Caco-2 (cell line): Measurements from ENCODE around the gene ID4. TPM values are rescaled to one million over a fixed set of nuclear protein-coding genes. Genes with fewer than 3 reads are reported as not detected.

ENCODE experiments used
- Bru-seq: library from RNA; stranded (reverse); fragments of 400-500 nt; gene quantifications from one replicate; lab custom pipeline; 2021; lab: Mats Ljungman, UMichigan
- BruChase-seq, 2 experiments: library from RNA; stranded (reverse); fragments of 400-500 nt; gene quantifications; one replicate each; lab custom pipeline; 2021; lab: Mats Ljungman, UMichigan
- BruUV-seq: library from RNA; stranded (reverse); fragments of 400-500 nt; replicated peaks from 2 replicates; lab custom pipeline; 2021; lab: Mats Ljungman, UMichigan
- CTCF ChIA-PET: fragments of 300-600 bp; sonication (Branson Sonifier 250); formaldehyde crosslinking; loops from one replicate; lab custom pipeline; 2022; ENCODE audit warnings: antibody characterized with exemption; lab: Charles Lee
- POLR2A ChIA-PET: fragments of 300-600 bp; sonication (Branson Sonifier 250); formaldehyde crosslinking; loops from one replicate; lab custom pipeline; 2022; ENCODE audit warnings: antibody characterized with exemption; lab: Charles Lee
- DNase-seq, 2 experiments: peaks; one replicate each; pipeline versions ENCODE4 v3.0.0 to v3.0.0-alpha.2; 2020 to 2022
- H3K27me3 ChIP-seq: replicated peaks from 2 replicates; pipeline ENCODE4 v1.6.0; 2011; ENCODE audit warnings: low read length; ENCODE audit not compliant: control insufficient read depth, insufficient read depth
- H3K36me3 ChIP-seq: 2 replicates; pipeline ENCODE4 v1.5.1; 2011; ENCODE audit warnings: low read length; ENCODE audit not compliant: control insufficient read depth, insufficient read depth
- H3K4me1 ChIP-seq: fragments of 250-450 bp; sonication (Bioruptor Pico); 2 replicates; pipeline ENCODE4 v1.5.1; 2020; ENCODE audit warnings: mild to moderate bottlenecking
- H3K4me3 ChIP-seq: 2 replicates; pipeline ENCODE4 v1.5.1; 2011; ENCODE audit warnings: low read depth, mild to moderate bottlenecking, control low read depth, low read length
- H3K9me3 ChIP-seq: fragments of 250-450 bp; sonication (Bioruptor Pico); 2 replicates; pipeline ENCODE4 v1.5.1; 2020; ENCODE audit warnings: mild to moderate bottlenecking, moderate library complexity
- H3K27ac Mint-ChIP-seq: one replicate; pipeline ENCODE4 v1.8.0; 2022; ENCODE audit warnings: mixed read lengths; ENCODE audit not compliant: unreplicated experiment
- H3K27me3 Mint-ChIP-seq: one replicate; pipeline ENCODE4 v1.8.0; 2022; ENCODE audit warnings: mixed read lengths; ENCODE audit not compliant: insufficient read depth, unreplicated experiment
- H3K36me3 Mint-ChIP-seq: one replicate; pipeline ENCODE4 v1.8.0; 2022; ENCODE audit warnings: mild to moderate bottlenecking, mixed read lengths; ENCODE audit not compliant: insufficient read depth, unreplicated experiment
- H3K4me1 Mint-ChIP-seq: one replicate; pipeline ENCODE4 v1.8.0; 2022; ENCODE audit warnings: low read depth, mixed read lengths; ENCODE audit not compliant: unreplicated experiment
- H3K4me3 Mint-ChIP-seq: one replicate; pipeline ENCODE4 v1.8.0; 2022; ENCODE audit warnings: mild to moderate bottlenecking, moderate library complexity, mixed read lengths; ENCODE audit not compliant: unreplicated experiment
- H3K9me3 Mint-ChIP-seq: one replicate; pipeline ENCODE4 v1.8.0; 2022; ENCODE audit warnings: mixed read lengths; ENCODE audit not compliant: unreplicated experiment
- intact Hi-C: fragments of 100-400 bp; cut with micrococcal nuclease; formaldehyde crosslinking; loops from one replicate; pipeline ENCODE4 v1.10.0; 2022; ENCODE audit not compliant: unreplicated experiment
- long read RNA-seq: library from polyadenylated mRNA; stranded (forward); transcript quantifications from one replicate; pipeline ENCODE4 v2.0.0, GENCODE V29; 2022
- total RNA-seq: library from RNA; stranded (reverse); gene quantifications from 2 replicates; pipeline ENCODE4 v1.2.3, GENCODE V29; 2022
- TF ChIP-seq, protein P1 (sequence below), 2 experiments: fragments of 200-600 bp in 1 of 2; IDR thresholded peaks; 1 replicate in 1 of 2; 2 replicates in 1 of 2; pipeline versions ENCODE4 v1.5.1 to v1.8.0; 2011 to 2022; ENCODE audit warnings: antibody characterized with exemption in 1 of 2, control low read depth in 1 of 2, inconsistent platforms in 1 of 2, low read depth in 1 of 2, low read length in 1 of 2, mild to moderate bottlenecking in 1 of 2, moderate library complexity in 1 of 2; ENCODE audit not compliant: insufficient read depth in 1 of 2, severe bottlenecking in 1 of 2, unreplicated experiment in 1 of 2

The ID4 gene, protein sequence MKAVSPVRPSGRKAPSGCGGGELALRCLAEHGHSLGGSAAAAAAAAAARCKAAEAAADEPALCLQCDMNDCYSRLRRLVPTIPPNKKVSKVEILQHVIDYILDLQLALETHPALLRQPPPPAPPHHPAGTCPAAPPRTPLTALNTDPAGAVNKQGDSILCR
- total RNA-seq (not detected in 2 replicates), Bru-seq, nascent RNA (not detected), BruChase-seq, experiment 1, labeled RNA remaining after a 2-hour chase (not detected), BruChase-seq, experiment 2, labeled RNA remaining after a 6-hour chase (percentile 15 among the genes with signal in this experiment)
- long read RNA-seq = 0 reads

DNA sequence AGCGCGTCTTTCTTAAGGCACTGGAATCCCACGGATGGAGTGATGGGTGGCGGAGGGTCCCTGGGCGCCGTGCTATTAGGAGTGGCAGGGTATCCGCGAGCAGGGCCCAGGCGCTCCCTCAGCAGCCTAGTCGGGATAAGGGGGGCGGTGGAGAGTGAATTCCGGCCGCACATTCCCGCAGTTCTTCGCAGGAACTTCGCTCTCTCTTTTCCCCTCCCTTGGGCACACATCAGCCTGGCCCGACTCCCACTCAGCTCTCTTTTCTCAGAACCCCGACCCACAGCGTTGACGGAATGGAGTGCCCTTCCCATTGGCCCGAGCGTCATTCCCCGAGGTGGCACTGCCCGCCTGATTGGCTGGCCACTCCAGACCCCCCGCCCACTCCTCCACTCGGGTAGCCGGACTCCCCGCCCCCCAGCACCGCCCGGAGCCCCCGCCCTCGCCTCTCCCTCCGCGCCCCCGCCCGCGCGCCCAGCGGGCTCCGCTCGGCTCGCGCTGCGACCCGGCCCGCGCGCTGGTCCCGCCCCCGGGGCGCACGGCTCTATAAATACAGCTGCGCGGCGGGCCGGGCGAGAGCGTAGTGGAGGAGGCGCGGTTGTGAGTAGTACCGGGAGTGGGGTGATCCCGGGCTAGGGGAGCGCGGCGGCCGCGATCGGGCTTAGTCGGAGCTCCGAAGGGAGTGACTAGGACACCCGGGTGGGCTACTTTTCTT, at the start of gene ID4:
Gene ID4 (plus strand): TSS at position 572 of the 712 bp plus-strand sequence. CDS start 385 bp downstream, outside the sequence.
- peak within 1 kb of the TSS; percentile 54 for H3K4me3 Mint-ChIP-seq
- H3K27ac Mint-ChIP-seq = no peak within 1 kb of the TSS
- no TSS peak for BruUV-seq
- H3K27me3 Mint-ChIP-seq = peaks cover 20% of the 10 kb centered on the region
- no peaks in the 10 kb centered on the region for H3K9me3 Mint-ChIP-seq
- 0 out of 2 replicates have a peak, but pooled peaks cover 3% of the 10 kb centered on the region for H3K4me1 ChIP-seq
- ChIA-PET POLR2A (no interaction called here), CTCF (no interaction called here)
- no peaks in the 10 kb centered on the region for H3K36me3 ChIP-seq
- no peak for DNase-seq
- no peaks in the 10 kb centered on the region for H3K4me1 Mint-ChIP-seq
- TF ChIP-seq, protein P1, sequence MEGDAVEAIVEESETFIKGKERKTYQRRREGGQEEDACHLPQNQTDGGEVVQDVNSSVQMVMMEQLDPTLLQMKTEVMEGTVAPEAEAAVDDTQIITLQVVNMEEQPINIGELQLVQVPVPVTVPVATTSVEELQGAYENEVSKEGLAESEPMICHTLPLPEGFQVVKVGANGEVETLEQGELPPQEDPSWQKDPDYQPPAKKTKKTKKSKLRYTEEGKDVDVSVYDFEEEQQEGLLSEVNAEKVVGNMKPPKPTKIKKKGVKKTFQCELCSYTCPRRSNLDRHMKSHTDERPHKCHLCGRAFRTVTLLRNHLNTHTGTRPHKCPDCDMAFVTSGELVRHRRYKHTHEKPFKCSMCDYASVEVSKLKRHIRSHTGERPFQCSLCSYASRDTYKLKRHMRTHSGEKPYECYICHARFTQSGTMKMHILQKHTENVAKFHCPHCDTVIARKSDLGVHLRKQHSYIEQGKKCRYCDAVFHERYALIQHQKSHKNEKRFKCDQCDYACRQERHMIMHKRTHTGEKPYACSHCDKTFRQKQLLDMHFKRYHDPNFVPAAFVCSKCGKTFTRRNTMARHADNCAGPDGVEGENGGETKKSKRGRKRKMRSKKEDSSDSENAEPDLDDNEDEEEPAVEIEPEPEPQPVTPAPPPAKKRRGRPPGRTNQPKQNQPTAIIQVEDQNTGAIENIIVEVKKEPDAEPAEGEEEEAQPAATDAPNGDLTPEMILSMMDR (IDR thresholded peaks at IDR 0.05; ENCODE audit: insufficient read depth in 1 of 2, low read depth in 1 of 2, low read length in 1 of 2, severe bottlenecking in 1 of 2, unreplicated experiment in 1 of 2) = no peak
- peak within 1 kb of the TSS; percentile 36 for H3K4me3 ChIP-seq
- intact Hi-C loops = no loop called here
- H3K36me3 Mint-ChIP-seq = no peaks in the 10 kb centered on the region
- H3K9me3 ChIP-seq = no peaks in the 10 kb centered on the region
- H3K27me3 ChIP-seq = peaks cover 2% of the 10 kb centered on the region

DNA sequence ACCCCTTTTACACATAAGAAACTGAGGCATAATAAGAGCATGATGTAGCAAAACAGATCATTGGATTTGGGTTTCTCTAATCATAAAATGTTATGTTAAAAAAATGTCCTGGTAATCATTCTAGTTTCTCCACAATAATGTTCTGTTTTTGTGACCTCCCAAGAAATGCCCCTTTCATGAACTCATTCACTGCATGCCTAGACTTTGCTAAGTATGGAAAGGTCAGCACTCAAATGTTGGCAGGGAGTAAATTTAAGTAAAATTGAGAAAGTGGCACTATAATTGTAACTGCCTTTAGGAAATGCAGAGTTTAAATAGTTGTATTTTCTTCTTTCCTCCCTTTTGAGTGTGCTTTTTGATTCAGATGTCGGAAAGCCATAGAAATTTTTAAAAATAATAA, 48.5 kb upstream of the ID4 start:
- no peak overlapping the region for H3K4me3 ChIP-seq
- BruUV-seq = no TSS peak
- H3K36me3 ChIP-seq = no peaks in the 10 kb centered on the region
- no peaks in the 10 kb centered on the region for H3K36me3 Mint-ChIP-seq
- H3K27me3 ChIP-seq = no peaks in the 10 kb centered on the region; the same call in 1 of the 2 replicates
- CTCF ChIA-PET = no interaction called here
- POLR2A ChIA-PET = no interaction called here
- no peaks in the 10 kb centered on the region for H3K4me1 Mint-ChIP-seq
- no peaks in the 10 kb centered on the region for H3K4me1 ChIP-seq
- H3K9me3 Mint-ChIP-seq = no peaks in the 10 kb centered on the region
- TF ChIP-seq, protein P1 (IDR thresholded peaks at IDR 0.05; ENCODE audit: insufficient read depth in 1 of 2, low read depth in 1 of 2, low read length in 1 of 2, severe bottlenecking in 1 of 2, unreplicated experiment in 1 of 2) = no peak
- H3K27ac Mint-ChIP-seq = no peak overlapping the region
- no peak overlapping the region for H3K4me3 Mint-ChIP-seq
- peaks cover 8% of the 10 kb centered on the region for H3K27me3 Mint-ChIP-seq
- no peak for DNase-seq
- intact Hi-C loops = no loop called here
- H3K9me3 ChIP-seq = no peaks in the 10 kb centered on the region

DNA sequence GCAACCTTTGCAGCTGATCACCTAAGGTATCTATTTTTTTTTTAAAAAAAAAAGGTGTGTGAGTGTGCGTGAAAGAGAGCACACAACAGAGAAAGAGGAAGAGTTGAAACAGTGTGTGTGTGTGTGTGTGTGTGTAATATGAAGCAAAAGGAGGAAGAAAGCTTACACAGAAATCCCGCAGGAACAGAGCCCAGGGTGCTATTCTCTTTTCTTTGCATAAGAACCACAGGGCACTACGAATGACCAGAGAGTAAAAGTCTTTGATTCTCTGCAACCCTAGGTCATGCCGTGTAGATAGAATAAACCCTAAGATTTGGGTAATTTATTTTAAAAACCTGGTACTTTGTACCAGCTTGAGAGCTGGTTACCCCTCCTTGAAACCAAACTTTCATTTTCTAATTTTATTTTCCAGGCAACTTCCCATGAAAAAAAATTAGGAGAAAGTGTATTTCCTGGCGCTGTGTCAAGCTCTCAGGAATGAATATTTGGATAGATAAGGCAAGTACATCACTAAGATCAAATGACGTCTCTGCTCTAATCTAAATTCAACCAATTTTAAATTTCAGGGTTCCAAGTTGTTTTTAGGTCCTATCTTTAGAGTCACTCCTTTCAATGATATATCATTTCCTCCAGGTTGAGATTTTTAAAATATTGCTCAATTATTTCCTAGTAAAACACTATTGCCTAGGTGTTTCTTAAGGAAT, 47.9 kb upstream of the ID4 start:
- CTCF ChIA-PET = no interaction called here

More for the DNA sequence above, 47.9 kb upstream of the ID4 start:
- H3K4me3 Mint-ChIP-seq = no peak overlapping the region
- intact Hi-C loops = no loop called here
- no peaks in the 10 kb centered on the region for H3K4me1 Mint-ChIP-seq
- Histone ChIP-seq H3K9me3 (no peaks in the 10 kb centered on the region), H3K36me3 (no peaks in the 10 kb centered on the region), H3K27me3 (no peaks in the 10 kb centered on the region; the same call in 1 of the 2 replicates), H3K4me1 (no peaks in the 10 kb centered on the region), H3K4me3 (no peak overlapping the region)
- H3K27ac Mint-ChIP-seq = no peak overlapping the region
- no TSS peak for BruUV-seq
- TF ChIP-seq, protein P1 (IDR thresholded peaks at IDR 0.05; ENCODE audit: insufficient read depth in 1 of 2, low read depth in 1 of 2, low read length in 1 of 2, severe bottlenecking in 1 of 2, unreplicated experiment in 1 of 2) = no peak
- H3K9me3 Mint-ChIP-seq = no peaks in the 10 kb centered on the region
- POLR2A ChIA-PET = no interaction called here
- no peaks in the 10 kb centered on the region for H3K36me3 Mint-ChIP-seq
- H3K27me3 Mint-ChIP-seq = peaks cover 6% of the 10 kb centered on the region
- DNase-seq = no peak
